ENCODE data around the gene MTF1. TPM values are rescaled to one million over a fixed set of nuclear protein-coding genes. Genes with fewer than 3 reads are reported as not detected.
A peak's percentile ranks its signal among the peaks of the same experiment; 100 is the strongest.

MTF1 gene
- polyA plus RNA-seq, 1 donor from 2014 or later: 3.7 TPM

GRCh38 chr1:37861151-37861550 is 1.8 kb upstream of the MTF1 start:
- Histone ChIP-seq H3K79me2 (replicated peaks; ENCODE audit: insufficient read depth, low read length) (peaks cover 28% of the 10 kb centered on the region), H4K20me1 (ENCODE audit: insufficient read depth) (no peaks in the 10 kb centered on the region), H3K36me3 (ENCODE audit: insufficient read depth, low read length) (peaks cover 7% of the 10 kb centered on the region), H3K27me3 (ENCODE audit: insufficient read depth, low read depth, low read length) (no peaks in the 10 kb centered on the region), H2AFZ (ENCODE audit: low read depth, low read length) (no peak overlapping the region), H3K4me2 (ENCODE audit: low read length) (no peak overlapping the region), H3K9me2 (ENCODE audit: insufficient read depth, low read length) (no peaks in the 10 kb centered on the region), H3K9me3 (ENCODE audit: low read length) (no peaks in the 10 kb centered on the region), H3K4me3 (ENCODE audit: low read length) (no peak overlapping the region), H3K27ac (ENCODE audit: low read length) (no peak overlapping the region), H3K9ac (ENCODE audit: low read length) (no peak overlapping the region), H3F3A (ENCODE audit: insufficient read depth, low read length, poor library complexity, severe bottlenecking) (peaks cover 4% of the 10 kb centered on the region)
- TF ChIP-seq RAD21 (conservative IDR thresholded peaks at IDR 0.05): no peak
- no peak for TF ChIP-seq EP300 (conservative IDR thresholded peaks at IDR 0.05; ENCODE audit: poor library complexity, severe bottlenecking)
- TF ChIP-seq, protein P1, sequence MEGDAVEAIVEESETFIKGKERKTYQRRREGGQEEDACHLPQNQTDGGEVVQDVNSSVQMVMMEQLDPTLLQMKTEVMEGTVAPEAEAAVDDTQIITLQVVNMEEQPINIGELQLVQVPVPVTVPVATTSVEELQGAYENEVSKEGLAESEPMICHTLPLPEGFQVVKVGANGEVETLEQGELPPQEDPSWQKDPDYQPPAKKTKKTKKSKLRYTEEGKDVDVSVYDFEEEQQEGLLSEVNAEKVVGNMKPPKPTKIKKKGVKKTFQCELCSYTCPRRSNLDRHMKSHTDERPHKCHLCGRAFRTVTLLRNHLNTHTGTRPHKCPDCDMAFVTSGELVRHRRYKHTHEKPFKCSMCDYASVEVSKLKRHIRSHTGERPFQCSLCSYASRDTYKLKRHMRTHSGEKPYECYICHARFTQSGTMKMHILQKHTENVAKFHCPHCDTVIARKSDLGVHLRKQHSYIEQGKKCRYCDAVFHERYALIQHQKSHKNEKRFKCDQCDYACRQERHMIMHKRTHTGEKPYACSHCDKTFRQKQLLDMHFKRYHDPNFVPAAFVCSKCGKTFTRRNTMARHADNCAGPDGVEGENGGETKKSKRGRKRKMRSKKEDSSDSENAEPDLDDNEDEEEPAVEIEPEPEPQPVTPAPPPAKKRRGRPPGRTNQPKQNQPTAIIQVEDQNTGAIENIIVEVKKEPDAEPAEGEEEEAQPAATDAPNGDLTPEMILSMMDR (IDR thresholded peaks at IDR 0.05; ENCODE audit: poor library complexity, severe bottlenecking): no peak
- no peak for TF ChIP-seq EZH2 (IDR thresholded peaks at IDR 0.05; ENCODE audit: borderline replicate concordance, insufficient read depth, low read length, poor library complexity, severe bottlenecking)
- no peak for TF ChIP-seq POLR2AphosphoS5 (IDR thresholded peaks at IDR 0.05)
- TF ChIP-seq SMC3 (conservative IDR thresholded peaks at IDR 0.05; ENCODE audit: poor library complexity): no peak
- no peak for TF ChIP-seq MXI1 (conservative IDR thresholded peaks at IDR 0.05; ENCODE audit: poor library complexity, severe bottlenecking)
- TF ChIP-seq TAF1 (IDR thresholded peaks at IDR 0.05; ENCODE audit: low read depth): no peak
- TF ChIP-seq, protein P2, sequence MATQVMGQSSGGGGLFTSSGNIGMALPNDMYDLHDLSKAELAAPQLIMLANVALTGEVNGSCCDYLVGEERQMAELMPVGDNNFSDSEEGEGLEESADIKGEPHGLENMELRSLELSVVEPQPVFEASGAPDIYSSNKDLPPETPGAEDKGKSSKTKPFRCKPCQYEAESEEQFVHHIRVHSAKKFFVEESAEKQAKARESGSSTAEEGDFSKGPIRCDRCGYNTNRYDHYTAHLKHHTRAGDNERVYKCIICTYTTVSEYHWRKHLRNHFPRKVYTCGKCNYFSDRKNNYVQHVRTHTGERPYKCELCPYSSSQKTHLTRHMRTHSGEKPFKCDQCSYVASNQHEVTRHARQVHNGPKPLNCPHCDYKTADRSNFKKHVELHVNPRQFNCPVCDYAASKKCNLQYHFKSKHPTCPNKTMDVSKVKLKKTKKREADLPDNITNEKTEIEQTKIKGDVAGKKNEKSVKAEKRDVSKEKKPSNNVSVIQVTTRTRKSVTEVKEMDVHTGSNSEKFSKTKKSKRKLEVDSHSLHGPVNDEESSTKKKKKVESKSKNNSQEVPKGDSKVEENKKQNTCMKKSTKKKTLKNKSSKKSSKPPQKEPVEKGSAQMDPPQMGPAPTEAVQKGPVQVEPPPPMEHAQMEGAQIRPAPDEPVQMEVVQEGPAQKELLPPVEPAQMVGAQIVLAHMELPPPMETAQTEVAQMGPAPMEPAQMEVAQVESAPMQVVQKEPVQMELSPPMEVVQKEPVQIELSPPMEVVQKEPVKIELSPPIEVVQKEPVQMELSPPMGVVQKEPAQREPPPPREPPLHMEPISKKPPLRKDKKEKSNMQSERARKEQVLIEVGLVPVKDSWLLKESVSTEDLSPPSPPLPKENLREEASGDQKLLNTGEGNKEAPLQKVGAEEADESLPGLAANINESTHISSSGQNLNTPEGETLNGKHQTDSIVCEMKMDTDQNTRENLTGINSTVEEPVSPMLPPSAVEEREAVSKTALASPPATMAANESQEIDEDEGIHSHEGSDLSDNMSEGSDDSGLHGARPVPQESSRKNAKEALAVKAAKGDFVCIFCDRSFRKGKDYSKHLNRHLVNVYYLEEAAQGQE (IDR thresholded peaks at IDR 0.05; ENCODE audit: borderline replicate concordance): no peak

DNA sequence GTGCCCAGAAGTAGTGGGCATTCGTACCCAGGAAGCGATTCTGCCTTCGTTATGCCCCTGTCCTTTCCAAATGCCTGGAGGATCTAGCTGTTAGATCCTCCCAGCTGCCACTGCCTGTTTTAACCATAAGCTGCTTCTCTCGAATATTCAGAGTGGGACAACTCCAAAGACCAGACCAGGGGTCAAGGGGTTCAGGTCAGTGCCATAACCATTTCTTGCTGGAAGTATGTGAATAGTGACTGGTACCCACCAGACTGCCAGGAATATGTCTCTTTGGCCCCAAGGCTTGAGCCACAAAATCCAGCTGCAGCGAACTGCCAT is 914 bp upstream of the MTF1 start:
- no peaks in the 10 kb centered on the region for H3K9me3 ChIP-seq (ENCODE audit: low read length)
- peak overlapping the region; percentile 81 for H3K4me3 ChIP-seq (ENCODE audit: low read length)
- H3K4me2 ChIP-seq (ENCODE audit: low read length): peak overlapping the region; percentile 89
- TF ChIP-seq TAF1 (IDR thresholded peaks at IDR 0.05; ENCODE audit: low read depth): no peak
- TF ChIP-seq POLR2AphosphoS5 (IDR thresholded peaks at IDR 0.05): no peak
- no peak for TF ChIP-seq EZH2 (IDR thresholded peaks at IDR 0.05; ENCODE audit: borderline replicate concordance, insufficient read depth, low read length, poor library complexity, severe bottlenecking)
- TF ChIP-seq, protein P2 (IDR thresholded peaks at IDR 0.05; ENCODE audit: borderline replicate concordance): no peak
- TF ChIP-seq, protein P1 (IDR thresholded peaks at IDR 0.05; ENCODE audit: poor library complexity, severe bottlenecking): no peak
- peak; percentile 10 for TF ChIP-seq SMC3 (conservative IDR thresholded peaks at IDR 0.05; ENCODE audit: poor library complexity)
- TF ChIP-seq EP300 (conservative IDR thresholded peaks at IDR 0.05; ENCODE audit: poor library complexity, severe bottlenecking): no peak
- TF ChIP-seq MXI1 (conservative IDR thresholded peaks at IDR 0.05; ENCODE audit: poor library complexity, severe bottlenecking): no peak
- TF ChIP-seq RAD21 (conservative IDR thresholded peaks at IDR 0.05): peak; percentile 3
- H3K27ac ChIP-seq (ENCODE audit: low read length): peak overlapping the region; percentile 86
- peaks cover 4% of the 10 kb centered on the region for H3F3A ChIP-seq (ENCODE audit: insufficient read depth, low read length, poor library complexity, severe bottlenecking)
- H3K27me3 ChIP-seq (ENCODE audit: insufficient read depth, low read depth, low read length): no peaks in the 10 kb centered on the region
- H3K79me2 ChIP-seq (replicated peaks; ENCODE audit: insufficient read depth, low read length): peaks cover 28% of the 10 kb centered on the region
- H2AFZ ChIP-seq (ENCODE audit: low read depth, low read length): peak overlapping the region; percentile 57
- peak overlapping the region; percentile 77 for H3K9ac ChIP-seq (ENCODE audit: low read length)
- no peaks in the 10 kb centered on the region for H4K20me1 ChIP-seq (ENCODE audit: insufficient read depth)
- H3K36me3 ChIP-seq (ENCODE audit: insufficient read depth, low read length): peaks cover 1% of the 10 kb centered on the region
- no peaks in the 10 kb centered on the region for H3K9me2 ChIP-seq (ENCODE audit: insufficient read depth, low read length)

All from neural cell (in vitro differentiated cells).